Keratinocyte (primary cell): Measurements from ENCODE around the gene PTPRN2. TPM values are rescaled to one million over a fixed set of nuclear protein-coding genes. Genes with fewer than 3 reads are reported as not detected.

Source experiments
- DNase-seq: peaks from one replicate; pipeline ENCODE4 v3.0.0-alpha.2; 2011; ENCODE audit warnings: low read depth, missing footprints, low spot score
- FAIRE-seq: peaks from 2 replicates; lab custom pipeline; 2011; peaks lifted over from hg19 to GRCh38; lab: Jason Lieb, UNC
- H2AFZ ChIP-seq: 2 replicates; pipeline ENCODE4 v1.6.0; 2012; ENCODE audit warnings: low read length, control low read depth, inconsistent platforms; ENCODE audit not compliant: control insufficient read depth
- H3K27ac ChIP-seq: 2 replicates; pipeline ENCODE4 v1.5.1; 2011; ENCODE audit warnings: low read length; ENCODE audit not compliant: control insufficient read depth, insufficient read depth
- H3K27me3 ChIP-seq: 3 replicates; pipeline ENCODE4 v1.6.0; 2011; ENCODE audit warnings: low read length; ENCODE audit not compliant: control insufficient read depth, insufficient read depth; ENCODE audit errors: extremely low read depth
- H3K36me3 ChIP-seq, 2 experiments: 2 replicates in 1 of 2; 3 replicates in 1 of 2; pipeline ENCODE4 v1.5.1; 2011; ENCODE audit warnings: low read length in 2 of 2, mild to moderate bottlenecking in 1 of 2; ENCODE audit not compliant: control insufficient read depth in 2 of 2, insufficient read depth in 2 of 2; ENCODE audit errors: extremely low read depth in 1 of 2
- H3K4me1 ChIP-seq: 3 replicates; pipeline ENCODE4 v1.5.1; 2011; ENCODE audit warnings: low read length; ENCODE audit not compliant: control insufficient read depth, insufficient read depth; ENCODE audit errors: extremely low read depth
- H3K4me2 ChIP-seq: 3 replicates; pipeline ENCODE4 v1.6.0; 2011; ENCODE audit warnings: low read depth, low read length; ENCODE audit not compliant: control insufficient read depth, insufficient read depth; ENCODE audit errors: extremely low read depth
- H3K4me3 ChIP-seq, 3 experiments: fragments of 200-600 bp in 1 of 3; sonication (generic) in 1 of 3; 2 replicates in 2 of 3; 3 replicates in 1 of 3; pipeline ENCODE4 v1.5.1; 2011 to 2016; ENCODE audit warnings: low read length in 3 of 3, mild to moderate bottlenecking in 3 of 3, control low read depth in 2 of 3, inconsistent platforms in 1 of 3, low read depth in 1 of 3, mixed read lengths in 1 of 3, mixed run types in 1 of 3, moderate library complexity in 1 of 3; ENCODE audit not compliant: control insufficient read depth in 2 of 3, insufficient read depth in 2 of 3; ENCODE audit errors: extremely low read depth in 1 of 3
- H3K79me2 ChIP-seq: 2 replicates; pipeline ENCODE4 v1.6.0; 2012; ENCODE audit warnings: low read length; ENCODE audit not compliant: control insufficient read depth, insufficient read depth
- H3K9ac ChIP-seq: 3 replicates; pipeline ENCODE4 v1.6.0; 2011; ENCODE audit warnings: low read length; ENCODE audit not compliant: control insufficient read depth, insufficient read depth; ENCODE audit errors: extremely low read depth
- H3K9me1 ChIP-seq: 3 replicates; pipeline ENCODE4 v1.6.0; 2011; ENCODE audit warnings: low read length; ENCODE audit not compliant: control insufficient read depth, insufficient read depth; ENCODE audit errors: extremely low read depth
- H3K9me3 ChIP-seq: 2 replicates; pipeline ENCODE4 v1.5.1; 2012; ENCODE audit warnings: low read depth, low read length; ENCODE audit not compliant: control insufficient read depth
- H4K20me1 ChIP-seq: 3 replicates; pipeline ENCODE4 v1.6.0; 2011; ENCODE audit warnings: low read length; ENCODE audit not compliant: control insufficient read depth, insufficient read depth; ENCODE audit errors: extremely low read depth
- EZH2 ChIP-seq: IDR thresholded peaks from one replicate; pipeline ENCODE4 v1.6.1; 2012; ENCODE audit warnings: inconsistent platforms, mild to moderate bottlenecking, low read length, moderate library complexity
- dilution Hi-C: fragments of 300-500 bp; cut with MboI; formaldehyde crosslinking; loops from one replicate; pipeline ENCODE4 v1.7.0; 2020; ENCODE audit warnings: low sequenced_read_pairs; ENCODE audit not compliant: extremely low pct_ligation_motif_present
- polyA plus RNA-seq, 5 experiments: library from polyadenylated mRNA; depleted of rRNA in 3 of 5; stranded (reverse) in 3 of 5; stranded (forward) in 1 of 5; unstranded in 1 of 5; fragments of >200 nt; gene quantifications; 1 replicate in 1 of 5; 2 replicates in 3 of 5; 3 replicates in 1 of 5; pipeline versions ENCODE4 v1.2.1 to v1.2.3, GENCODE V29; 2011 to 2012; ENCODE audit warnings: missing spikeins in 2 of 5, low read depth in 1 of 5, low replicate concordance in 1 of 5
- TF ChIP-seq, protein P1 (sequence below), 3 experiments: IDR thresholded peaks in 1 of 3; conservative IDR thresholded peaks in 1 of 3; optimal IDR thresholded peaks in 1 of 3; 2 replicates in 2 of 3; 3 replicates in 1 of 3; pipeline versions ENCODE3 to v1.5.1; 2011; ENCODE audit warnings: low read length in 3 of 3, mild to moderate bottlenecking in 3 of 3, moderate library complexity in 2 of 3, control low read depth in 1 of 3, inconsistent platforms in 1 of 3; ENCODE audit not compliant: insufficient read depth in 2 of 3; ENCODE audit errors: extremely low read depth in 1 of 3

PTPRN2 gene
- polyA plus RNA-seq, 1 donor (not counting 4 experiments of a cell fraction or from before 2014, with no cell fraction given): not detected

DNA sequence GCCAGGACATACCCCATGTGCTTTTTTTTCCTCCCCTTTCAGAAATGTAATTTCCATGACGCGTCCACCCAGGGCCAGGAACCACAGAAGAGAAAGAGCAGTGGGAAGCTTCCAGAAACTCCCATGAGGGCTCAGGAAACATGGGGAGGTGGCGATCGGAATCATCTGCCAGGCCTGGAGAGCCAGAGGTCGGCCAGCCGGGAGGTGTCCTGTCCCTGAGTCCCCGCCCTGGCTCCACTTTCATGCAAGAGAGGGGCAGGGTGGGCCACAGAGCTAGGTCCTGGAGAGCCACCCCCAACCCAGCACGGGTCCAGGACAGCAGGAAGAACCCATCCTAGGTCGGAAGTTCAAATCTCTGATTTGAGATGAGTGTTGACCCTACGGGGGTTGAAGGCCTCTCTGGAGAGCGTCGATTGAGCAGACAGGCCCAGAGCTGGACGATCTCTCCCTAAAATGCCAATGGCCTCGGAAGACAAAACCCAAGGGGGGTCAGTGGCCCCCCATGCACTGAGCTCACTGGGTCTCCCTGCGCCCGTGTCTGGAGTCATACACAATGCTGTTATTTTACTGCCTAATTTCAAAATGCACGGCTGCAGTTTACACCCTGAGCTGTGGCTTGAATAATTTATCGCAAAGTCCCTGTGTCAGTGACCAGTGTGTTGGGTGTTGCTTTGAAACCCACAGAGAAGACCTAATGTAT, 594.1 kb downstream of the PTPRN2 start:
- Histone ChIP-seq H3K9me3 (peaks cover 10% of the 10 kb centered on the region), H2AFZ (no peak overlapping the region), H3K9ac (no peak overlapping the region), H3K4me3 (no peak overlapping the region), H3K36me3 (no peaks in the 10 kb centered on the region), H3K4me1 (no peaks in the 10 kb centered on the region), H4K20me1 (no peaks in the 10 kb centered on the region), H3K79me2 (no peaks in the 10 kb centered on the region), H3K9me1 (no peaks in the 10 kb centered on the region), H3K27me3 (no peaks in the 10 kb centered on the region), H3K4me2 (no peak overlapping the region), H3K27ac (no peak overlapping the region)
- no peak for TF ChIP-seq EZH2
- TF ChIP-seq, protein P1, sequence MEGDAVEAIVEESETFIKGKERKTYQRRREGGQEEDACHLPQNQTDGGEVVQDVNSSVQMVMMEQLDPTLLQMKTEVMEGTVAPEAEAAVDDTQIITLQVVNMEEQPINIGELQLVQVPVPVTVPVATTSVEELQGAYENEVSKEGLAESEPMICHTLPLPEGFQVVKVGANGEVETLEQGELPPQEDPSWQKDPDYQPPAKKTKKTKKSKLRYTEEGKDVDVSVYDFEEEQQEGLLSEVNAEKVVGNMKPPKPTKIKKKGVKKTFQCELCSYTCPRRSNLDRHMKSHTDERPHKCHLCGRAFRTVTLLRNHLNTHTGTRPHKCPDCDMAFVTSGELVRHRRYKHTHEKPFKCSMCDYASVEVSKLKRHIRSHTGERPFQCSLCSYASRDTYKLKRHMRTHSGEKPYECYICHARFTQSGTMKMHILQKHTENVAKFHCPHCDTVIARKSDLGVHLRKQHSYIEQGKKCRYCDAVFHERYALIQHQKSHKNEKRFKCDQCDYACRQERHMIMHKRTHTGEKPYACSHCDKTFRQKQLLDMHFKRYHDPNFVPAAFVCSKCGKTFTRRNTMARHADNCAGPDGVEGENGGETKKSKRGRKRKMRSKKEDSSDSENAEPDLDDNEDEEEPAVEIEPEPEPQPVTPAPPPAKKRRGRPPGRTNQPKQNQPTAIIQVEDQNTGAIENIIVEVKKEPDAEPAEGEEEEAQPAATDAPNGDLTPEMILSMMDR (optimal IDR thresholded peaks at IDR 0.05 in 1 of 3, IDR thresholded peaks at IDR 0.05 in 1 of 3, conservative IDR thresholded peaks at IDR 0.05 in 1 of 3; ENCODE audit: extremely low read depth in 1 of 3, insufficient read depth in 2 of 3, low read length in 3 of 3): no peak
- DNase-seq: no peak
- dilution Hi-C loops: no loop called here
- FAIRE-seq: no peak

DNA sequence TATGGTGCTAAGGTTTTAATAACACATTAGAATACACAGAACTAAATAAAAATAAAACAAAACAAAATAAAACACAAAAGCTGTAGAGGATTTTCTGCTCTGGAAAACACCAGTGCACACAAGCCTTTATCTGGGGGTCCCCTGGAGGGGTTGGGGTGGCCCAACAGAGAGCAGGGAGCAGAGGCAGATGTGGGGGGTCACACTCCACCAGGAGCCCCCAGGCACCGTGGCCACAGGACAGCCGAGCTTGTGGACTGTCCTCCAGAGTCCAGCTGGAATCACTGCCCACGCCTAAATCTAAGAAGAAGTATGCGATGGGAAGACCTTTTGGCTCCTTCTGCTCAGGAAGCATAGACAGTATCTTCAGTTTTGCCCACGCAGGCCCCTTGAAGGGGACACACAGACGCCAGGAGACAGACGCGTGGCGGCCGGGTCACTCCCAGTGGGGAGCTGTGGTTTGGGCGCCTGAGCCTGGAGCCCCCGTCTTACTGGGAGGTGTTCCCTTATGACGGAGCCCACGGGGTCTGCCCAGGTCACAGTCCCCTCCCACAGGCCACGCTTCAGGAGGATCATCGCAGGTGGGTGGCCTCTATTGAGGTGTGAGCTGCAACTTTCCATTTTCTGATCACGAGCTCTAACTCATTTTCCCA, 595.0 kb downstream of the PTPRN2 start:
- H4K20me1 ChIP-seq: no peaks in the 10 kb centered on the region
- H3K9me1 ChIP-seq: no peaks in the 10 kb centered on the region
- H3K79me2 ChIP-seq: no peaks in the 10 kb centered on the region
- H3K4me1 ChIP-seq: no peaks in the 10 kb centered on the region
- no peak overlapping the region for H3K4me2 ChIP-seq
- H2AFZ ChIP-seq: no peak overlapping the region
- H3K9me3 ChIP-seq: peaks cover 10% of the 10 kb centered on the region
- TF ChIP-seq, protein P1 (optimal IDR thresholded peaks at IDR 0.05 in 1 of 3, IDR thresholded peaks at IDR 0.05 in 1 of 3, conservative IDR thresholded peaks at IDR 0.05 in 1 of 3; ENCODE audit: extremely low read depth in 1 of 3, insufficient read depth in 2 of 3, low read length in 3 of 3): no peak
- TF ChIP-seq EZH2: no peak
- FAIRE-seq: no peak
- no peak for DNase-seq
- H3K27ac ChIP-seq: no peak overlapping the region
- no peak overlapping the region for H3K4me3 ChIP-seq
- H3K27me3 ChIP-seq: no peaks in the 10 kb centered on the region
- H3K36me3 ChIP-seq: no peaks in the 10 kb centered on the region
- dilution Hi-C loops: no loop called here
- H3K9ac ChIP-seq: no peak overlapping the region
